IMR-90 (cell line): ENCODE data around the gene TPPP3. TPM values are rescaled to one million over a fixed set of nuclear protein-coding genes. Genes with fewer than 3 reads are reported as not detected.

Experiments used
- ATAC-seq: fragments of 200-7000 bp; cut with Tn5 transposase; 2 replicates; pipeline ENCODE4 v1.9.1; 2020; ENCODE audit warnings: low read depth, mild to moderate bottlenecking, moderate library complexity
- BruUV-seq: library from RNA; stranded (reverse); fragments of 400-500 nt; replicated peaks from 2 replicates; lab custom pipeline; 2021; lab: Mats Ljungman, UMichigan
- CTCF ChIA-PET: fragments of 300-600 bp; formaldehyde crosslinking; extraction: SDS; loops from one replicate; lab custom pipeline; 2021; ENCODE audit warnings: antibody characterized with exemption; lab: Yijun Ruan, JAX
- POLR2A ChIA-PET: fragments of 300-600 bp; sonication (Branson Sonifier 250); formaldehyde crosslinking; loops from one replicate; lab custom pipeline; 2022; ENCODE audit warnings: antibody characterized with exemption; ENCODE audit not compliant: unreplicated experiment; lab: Charles Lee
- DNase-seq: peaks from one replicate; pipeline ENCODE4 v3.0.0; 2013
- H2AFZ ChIP-seq: replicated peaks from 2 replicates; pipeline ENCODE3; 2013; ENCODE audit warnings: low read length, mild to moderate bottlenecking; ENCODE audit not compliant: poor library complexity
- H2AK5ac ChIP-seq: 2 replicates; pipeline ENCODE4 v1.6.1; 2013; ENCODE audit warnings: low read depth, low read length, inconsistent platforms
- H2AK9ac ChIP-seq: replicated peaks from 2 replicates; pipeline ENCODE3; 2013; ENCODE audit warnings: mild to moderate bottlenecking, low read depth, low read length, moderate library complexity; ENCODE audit not compliant: poor library complexity
- H2BK120ac ChIP-seq: 2 replicates; pipeline ENCODE4 v1.6.1; 2013; ENCODE audit warnings: low read depth, low read length, inconsistent platforms
- H2BK15ac ChIP-seq: 3 replicates; pipeline ENCODE4 v1.6.1; 2013; ENCODE audit warnings: low read depth, low read length, inconsistent platforms
- H2BK20ac ChIP-seq: 2 replicates; pipeline ENCODE4 v1.6.1; 2013; ENCODE audit warnings: low read depth, mild to moderate bottlenecking, inconsistent platforms, low read length, moderate library complexity
- H2BK5ac ChIP-seq: 2 replicates; pipeline ENCODE4 v1.6.1; 2013; ENCODE audit warnings: mild to moderate bottlenecking, low read depth, low read length, inconsistent platforms; ENCODE audit not compliant: poor library complexity, severe bottlenecking
- H3K14ac ChIP-seq: replicated peaks from 2 replicates; pipeline ENCODE4 v1.6.1; 2013; ENCODE audit warnings: low read depth, low read length, inconsistent platforms
- H3K18ac ChIP-seq: 2 replicates; pipeline ENCODE4 v1.6.1; 2013; ENCODE audit warnings: low read depth, low read length, control low read depth
- H3K23ac ChIP-seq: 2 replicates; pipeline ENCODE4 v1.6.1; 2013; ENCODE audit warnings: low read depth, low read length, inconsistent platforms
- H3K27ac ChIP-seq: 2 replicates; pipeline ENCODE4 v1.5.1; 2013; ENCODE audit warnings: mild to moderate bottlenecking, control low read depth, low read length; ENCODE audit not compliant: insufficient read depth
- H3K27me3 ChIP-seq: 2 replicates; pipeline ENCODE4 v1.6.1; 2013; ENCODE audit warnings: low read length; ENCODE audit not compliant: control insufficient read depth, insufficient read depth
- H3K36me3 ChIP-seq: 2 replicates; pipeline ENCODE4 v1.6.1; 2013; ENCODE audit warnings: low read length, mixed read lengths; ENCODE audit not compliant: control insufficient read depth, insufficient read depth
- H3K4ac ChIP-seq: 2 replicates; pipeline ENCODE4 v1.6.1; 2013; ENCODE audit warnings: low read depth, low read length, inconsistent platforms
- H3K4me1 ChIP-seq: 2 replicates; pipeline ENCODE4 v1.6.1; 2013; ENCODE audit warnings: low read length, mixed read lengths; ENCODE audit not compliant: control insufficient read depth, insufficient read depth
- H3K4me2 ChIP-seq: 2 replicates; pipeline ENCODE4 v1.6.1; 2013; ENCODE audit warnings: low read depth, mild to moderate bottlenecking, control low read depth, low read length, moderate library complexity
- H3K4me3 ChIP-seq: 2 replicates; pipeline ENCODE4 v1.5.1; 2013; ENCODE audit warnings: low read depth, mild to moderate bottlenecking, control low read depth, low read length, moderate library complexity; ENCODE audit not compliant: insufficient read depth
- H3K56ac ChIP-seq: 2 replicates; pipeline ENCODE4 v1.6.1; 2013; ENCODE audit warnings: low read length, inconsistent platforms; ENCODE audit not compliant: insufficient read depth; ENCODE audit errors: extremely low read depth
- H3K79me1 ChIP-seq, 2 experiments: 2 replicates each; pipeline ENCODE4 v1.6.1; 2013; ENCODE audit warnings: low read length in 2 of 2, inconsistent platforms in 1 of 2, low read depth in 1 of 2
- H3K9ac ChIP-seq: 2 replicates; pipeline ENCODE4 v1.6.1; 2013; ENCODE audit warnings: low read depth, low read length, control low read depth
- H3K9me1 ChIP-seq: 2 replicates; pipeline ENCODE4 v1.6.1; 2013; ENCODE audit warnings: low read length, inconsistent platforms; ENCODE audit not compliant: insufficient read depth
- H3K9me3 ChIP-seq: 2 replicates; pipeline ENCODE4 v1.6.1; 2013; ENCODE audit warnings: low read length; ENCODE audit not compliant: control insufficient read depth, insufficient read depth
- H4K20me1 ChIP-seq: 2 replicates; pipeline ENCODE4 v1.6.1; 2013; ENCODE audit warnings: low read length, inconsistent platforms; ENCODE audit not compliant: insufficient read depth
- H4K5ac ChIP-seq: 2 replicates; pipeline ENCODE4 v1.6.1; 2013; ENCODE audit warnings: mild to moderate bottlenecking, low read depth, low read length, control low read depth
- H4K8ac ChIP-seq, 2 experiments: 2 replicates each; pipeline ENCODE4 v1.6.1; 2013; ENCODE audit warnings: low read depth in 2 of 2, low read length in 2 of 2, control low read depth in 1 of 2, inconsistent platforms in 1 of 2
- H4K91ac ChIP-seq: 2 replicates; pipeline ENCODE4 v1.6.1; 2013; ENCODE audit warnings: low read depth, low read length, inconsistent platforms; ENCODE audit not compliant: insufficient read depth
- BHLHE40 ChIP-seq: fragments of 150-350 bp; IDR thresholded peaks from 2 replicates; pipeline ENCODE4 v1.6.1; 2016; ENCODE audit warnings: mild to moderate bottlenecking, low read depth, low read length
- ELK1 ChIP-seq: fragments of 150-350 bp; IDR thresholded peaks from 2 replicates; pipeline ENCODE4 v1.6.1; 2016; ENCODE audit warnings: low read depth, mild to moderate bottlenecking, low read length, moderate library complexity, borderline replicate concordance
- FOS ChIP-seq: fragments of 150-350 bp; IDR thresholded peaks from 2 replicates; pipeline ENCODE4 v1.6.1; 2016; ENCODE audit warnings: low read depth, low read length
- RAD21 ChIP-seq: IDR thresholded peaks from 2 replicates; pipeline ENCODE4 v1.6.1; 2012; ENCODE audit warnings: low read length, improper control_type of control experiment
- RFX5 ChIP-seq: IDR thresholded peaks from 2 replicates; pipeline ENCODE4 v1.8.0; 2012; ENCODE audit warnings: low read depth, mild to moderate bottlenecking, low read length, moderate library complexity
- WGBS, 2 experiments: methylation state at CpG; one replicate each; pipeline versions ENCODE4 v1.1.5 to v1.1.7; 2013; ENCODE audit warnings: missing lambda C conversion rate in 2 of 2; ENCODE audit not compliant: insufficient read length in 1 of 2; ENCODE audit errors: extremely low coverage in 2 of 2; 5-methylcytosine and 5-hydroxymethylcytosine counted together
- dilution Hi-C: fragments of 300-500 bp; cut with HindIII; formaldehyde crosslinking; loops from one replicate; pipeline ENCODE4 v1.14.3; 2018; ENCODE audit warnings: low sequenced_read_pairs; ENCODE audit not compliant: unreplicated experiment
- in situ Hi-C: fragments of 300-500 bp; cut with MboI; formaldehyde crosslinking; loops from 3 replicates; pipeline ENCODE4 v1.14.3; 2019; ENCODE audit warnings: low sequenced_read_pairs, inconsistent platforms, mixed read lengths
- intact Hi-C: fragments of 100-400 bp; cut with micrococcal nuclease; formaldehyde crosslinking; loops from 2 replicates; pipeline ENCODE4 v1.10.0; 2022
- polyA plus RNA-seq, 3 experiments: library from polyadenylated mRNA; depleted of rRNA; stranded (reverse); fragments of >200 nt; gene quantifications; 2 replicates each; pipeline ENCODE4 v1.2.3, GENCODE V29; 2012; ENCODE audit warnings: low replicate concordance in 1 of 3
- total RNA-seq: library from RNA; depleted of rRNA; stranded (reverse); fragments of >200 nt; gene quantifications from 2 replicates; pipeline ENCODE4 v1.2.3, GENCODE V29; 2012

The TPPP3 gene
- total and polyA plus RNA-seq, 2 of the 4 experiments (the other 2 are of a cell fraction), result 0.54 to 2.4 TPM

- Histone ChIP-seq H4K5ac (no peak overlapping the region), H3K56ac (no peak overlapping the region), H3K4me2 (no peak overlapping the region), H4K91ac (no peak overlapping the region), H2BK15ac (no peak overlapping the region), H3K9me1 (peaks cover 5% of the 10 kb centered on the region; the same call in 1 of the 2 replicates), H3K18ac (no peak overlapping the region), H2BK20ac (no peak overlapping the region), H3K14ac (no peak overlapping the region), H3K79me1 (no peaks in the 10 kb centered on the region), H3K36me3 (no peaks in the 10 kb centered on the region), H3K27ac (no peak overlapping the region), H3K4me1 (peaks cover 16% of the 10 kb centered on the region), H4K20me1 (no peaks in the 10 kb centered on the region), H3K23ac (no peak overlapping the region), H3K9me3 (no peaks in the 10 kb centered on the region), H2AK5ac (no peak overlapping the region), H3K27me3 (no peaks in the 10 kb centered on the region), H2AFZ (peak overlapping the region; percentile 96), H3K4ac (no peak overlapping the region), H4K8ac (peak overlapping the region in 1 of 2 experiments; percentile 80; a peak in 2 of 4 replicates), H2BK120ac (no peak overlapping the region), H2AK9ac (peak overlapping the region; percentile 31), H3K4me3 (no peak overlapping the region), H2BK5ac (no peak overlapping the region), H3K9ac (no peak overlapping the region)
- in situ Hi-C loops, result no loop called here
- no TSS peak for BruUV-seq
- ATAC-seq, result no peak
- CTCF ChIA-PET, result no interaction called here
- POLR2A ChIA-PET, result interaction anchor here (0.8 kb wide), 1 partner anchor 134 kb away, joined by 3 read pairs; no protein-coding TSS in a partner anchor
- dilution Hi-C loops, result no loop called here
- intact Hi-C loops, result loop anchor here (5.0 kb wide), 1 partner anchor 147 kb away; the partner anchor contains the start of genes FHOD1 and SLC9A5
- DNase-seq, result no peak
- TF ChIP-seq RAD21, result no peak
- no peak for TF ChIP-seq FOS
- no peak for TF ChIP-seq ELK1
- TF ChIP-seq BHLHE40, result no peak
- TF ChIP-seq RFX5, result no peak
- 71% methylated on average over 36 of the region's 88 CpGs; no CpG with 5 or more reads in 1 of the 2 experiments for WGBS, 2 experiments
These were observed 1.1 kb upstream of the TPPP3 start for GRCh38 chr16:67394155-67395104.
